RWPE2 (cell line): Measurements from ENCODE around the gene C4orf36.

Experiments
- ATAC-seq: fragments of 200-7000 bp; cut with Tn5 transposase; 3 replicates; pipeline ENCODE4 v1.9.1; 2021; ENCODE audit warnings: low read depth
- DNase-seq: peaks from one replicate; pipeline ENCODE4 v3.0.0-alpha.2; 2020; ENCODE audit warnings: low spot score
- H3K27ac ChIP-seq: fragments of 450-650 bp; 2 replicates; pipeline ENCODE4 v1.5.1; 2017; ENCODE audit warnings: mild to moderate bottlenecking; ENCODE audit not compliant: poor library complexity, severe bottlenecking
- H3K27me3 ChIP-seq: fragments of 250-450 bp; sonication (Bioruptor Pico); 2 replicates; pipeline ENCODE4 v1.5.1; 2021; ENCODE audit warnings: mild to moderate bottlenecking, moderate library complexity; ENCODE audit not compliant: insufficient read depth, poor library complexity, severe bottlenecking
- H3K36me3 ChIP-seq: fragments of 250-450 bp; sonication (Bioruptor Pico); 2 replicates; pipeline ENCODE4 v1.5.1; 2020; ENCODE audit warnings: low read depth, mild to moderate bottlenecking, moderate library complexity
- H3K4me1 ChIP-seq: fragments of 250-450 bp; sonication (Bioruptor Pico); 2 replicates; pipeline ENCODE4 v1.5.1; 2021; ENCODE audit warnings: mild to moderate bottlenecking, moderate library complexity; ENCODE audit not compliant: insufficient read depth, poor library complexity, severe bottlenecking
- H3K4me3 ChIP-seq: fragments of 250-450 bp; sonication (Bioruptor Pico); 2 replicates; pipeline ENCODE4 v1.5.1; 2021; ENCODE audit warnings: mild to moderate bottlenecking, moderate library complexity; ENCODE audit not compliant: severe bottlenecking
- H3K9me3 ChIP-seq: fragments of 250-450 bp; sonication (Bioruptor Pico); 2 replicates; pipeline ENCODE4 v1.5.1; 2021; ENCODE audit warnings: mild to moderate bottlenecking, moderate library complexity; ENCODE audit not compliant: severe bottlenecking
- CTCF ChIP-seq: fragments of 450-650 bp; IDR thresholded peaks from one replicate; pipeline ENCODE4 v1.5.1; 2017; ENCODE audit warnings: mild to moderate bottlenecking, moderate library complexity; ENCODE audit not compliant: poor library complexity, severe bottlenecking

The C4orf36 gene

GRCh38 chr4:86831262-86832130 is 60.7 kb downstream of the C4orf36 start:
- TF ChIP-seq CTCF, result no peak
- no peaks in the 10 kb centered on the region for H3K9me3 ChIP-seq
- DNase-seq (peak; percentile 73), ATAC-seq (peak; percentile 93)
- no peaks in the 10 kb centered on the region for H3K27me3 ChIP-seq
- H3K27ac ChIP-seq, result peak overlapping the region; percentile 93
- H3K4me3 ChIP-seq, result no peak overlapping the region
- peaks cover 17% of the 10 kb centered on the region for H3K4me1 ChIP-seq
- H3K36me3 ChIP-seq, result no peaks in the 10 kb centered on the region
